ENCODE measurements around the gene CBARP.
A peak's percentile ranks its signal among the peaks of the same experiment; 100 is the strongest.

DNA sequence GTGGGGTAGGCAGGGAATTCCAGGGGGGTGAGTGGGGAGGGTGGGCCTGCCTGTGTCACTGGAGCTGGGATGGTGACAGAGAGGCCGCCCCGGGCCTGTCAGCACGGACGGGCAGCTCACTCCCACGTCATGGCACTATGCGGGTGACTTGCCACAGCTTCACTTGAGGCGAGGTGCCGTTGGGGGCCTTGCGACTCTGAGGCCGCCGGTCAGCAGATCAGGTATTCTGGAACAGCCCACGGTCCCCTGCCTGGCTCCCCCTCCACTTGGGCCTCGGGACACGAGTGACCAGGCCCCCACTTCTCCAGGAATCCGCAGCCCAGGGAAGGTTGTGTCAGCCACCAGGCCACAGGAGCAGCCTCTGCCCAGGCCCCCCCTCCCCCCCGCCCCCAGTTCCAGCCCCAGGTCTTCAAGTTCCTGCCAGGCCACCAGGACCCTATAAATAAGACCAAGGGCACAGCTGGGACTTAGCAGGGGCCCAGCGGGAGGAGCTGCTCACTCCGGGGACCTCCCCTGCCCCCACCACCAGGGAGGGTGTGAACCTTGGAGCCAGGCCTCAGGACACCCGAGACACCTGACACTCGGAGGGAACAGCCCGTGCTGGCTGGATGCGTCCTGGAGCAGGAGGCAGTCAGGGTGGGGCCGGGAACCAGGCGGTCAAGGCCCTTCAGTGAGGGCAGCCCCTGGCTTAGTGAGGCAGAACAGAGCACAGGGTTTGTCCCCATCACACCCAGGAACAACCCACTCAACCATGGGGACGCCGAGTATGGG lies 7.9 kb upstream of the CBARP start:
- TF ChIP-seq, protein P1, sequence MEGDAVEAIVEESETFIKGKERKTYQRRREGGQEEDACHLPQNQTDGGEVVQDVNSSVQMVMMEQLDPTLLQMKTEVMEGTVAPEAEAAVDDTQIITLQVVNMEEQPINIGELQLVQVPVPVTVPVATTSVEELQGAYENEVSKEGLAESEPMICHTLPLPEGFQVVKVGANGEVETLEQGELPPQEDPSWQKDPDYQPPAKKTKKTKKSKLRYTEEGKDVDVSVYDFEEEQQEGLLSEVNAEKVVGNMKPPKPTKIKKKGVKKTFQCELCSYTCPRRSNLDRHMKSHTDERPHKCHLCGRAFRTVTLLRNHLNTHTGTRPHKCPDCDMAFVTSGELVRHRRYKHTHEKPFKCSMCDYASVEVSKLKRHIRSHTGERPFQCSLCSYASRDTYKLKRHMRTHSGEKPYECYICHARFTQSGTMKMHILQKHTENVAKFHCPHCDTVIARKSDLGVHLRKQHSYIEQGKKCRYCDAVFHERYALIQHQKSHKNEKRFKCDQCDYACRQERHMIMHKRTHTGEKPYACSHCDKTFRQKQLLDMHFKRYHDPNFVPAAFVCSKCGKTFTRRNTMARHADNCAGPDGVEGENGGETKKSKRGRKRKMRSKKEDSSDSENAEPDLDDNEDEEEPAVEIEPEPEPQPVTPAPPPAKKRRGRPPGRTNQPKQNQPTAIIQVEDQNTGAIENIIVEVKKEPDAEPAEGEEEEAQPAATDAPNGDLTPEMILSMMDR (IDR thresholded peaks at IDR 0.05), result no peak
- TF ChIP-seq POLR2A (IDR thresholded peaks at IDR 0.05), result peak in 1 of 2 donors; percentile 51
